Measurements from ENCODE around the gene CCNQ.

GRCh38 chrX:153539979-153540358 is 59.0 kb downstream of the CCNQ start:
- TF ChIP-seq CTCF (IDR thresholded peaks at IDR 0.05; ENCODE audit: low read depth, low read length), result no peak
- no peak for TF ChIP-seq POLR2A (IDR thresholded peaks at IDR 0.05; ENCODE audit: extremely low read depth, insufficient read length)
- TF ChIP-seq MAX (IDR thresholded peaks at IDR 0.05; ENCODE audit: low read depth, low read length), result no peak

Data from NB4 (cell line).